NB4 (cell line): ENCODE data around the gene CTSD.

ENCODE experiments used
- POLR2A ChIP-seq: IDR thresholded peaks from 2 replicates; pipeline ENCODE4 v1.6.1; 2011; ENCODE audit warnings: mild to moderate bottlenecking; ENCODE audit not compliant: insufficient read length; ENCODE audit errors: extremely low read depth
- TF ChIP-seq, protein P1 (sequence below): IDR thresholded peaks from one replicate; pipeline ENCODE4 v1.5.1; 2012; ENCODE audit warnings: low read depth, low read length
- TF ChIP-seq, protein P2 (sequence below): IDR thresholded peaks from 2 replicates; pipeline ENCODE4 v1.6.1; 2011; ENCODE audit warnings: low read depth, low read length

DNA sequence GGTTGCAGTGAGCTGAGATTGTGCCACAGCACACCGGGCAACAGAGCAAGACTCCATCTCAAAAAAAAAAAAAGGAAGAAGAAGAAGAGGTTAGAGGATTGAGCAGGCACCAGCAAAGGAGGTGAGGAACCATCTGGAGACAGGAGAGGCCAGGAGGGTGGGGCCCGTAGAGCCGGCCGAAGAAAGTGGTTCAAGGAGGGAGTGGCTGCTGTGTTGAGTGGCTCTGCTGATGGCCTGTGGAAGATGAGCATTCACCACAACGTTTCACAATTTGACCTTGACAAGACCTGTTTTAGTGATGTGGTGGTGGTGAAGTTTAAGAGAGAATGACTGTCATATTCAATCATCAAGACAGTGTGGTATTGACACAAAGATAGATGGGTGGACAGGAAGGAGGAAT, 6.8 kb upstream of the CTSD start:
- TF ChIP-seq, protein P1, sequence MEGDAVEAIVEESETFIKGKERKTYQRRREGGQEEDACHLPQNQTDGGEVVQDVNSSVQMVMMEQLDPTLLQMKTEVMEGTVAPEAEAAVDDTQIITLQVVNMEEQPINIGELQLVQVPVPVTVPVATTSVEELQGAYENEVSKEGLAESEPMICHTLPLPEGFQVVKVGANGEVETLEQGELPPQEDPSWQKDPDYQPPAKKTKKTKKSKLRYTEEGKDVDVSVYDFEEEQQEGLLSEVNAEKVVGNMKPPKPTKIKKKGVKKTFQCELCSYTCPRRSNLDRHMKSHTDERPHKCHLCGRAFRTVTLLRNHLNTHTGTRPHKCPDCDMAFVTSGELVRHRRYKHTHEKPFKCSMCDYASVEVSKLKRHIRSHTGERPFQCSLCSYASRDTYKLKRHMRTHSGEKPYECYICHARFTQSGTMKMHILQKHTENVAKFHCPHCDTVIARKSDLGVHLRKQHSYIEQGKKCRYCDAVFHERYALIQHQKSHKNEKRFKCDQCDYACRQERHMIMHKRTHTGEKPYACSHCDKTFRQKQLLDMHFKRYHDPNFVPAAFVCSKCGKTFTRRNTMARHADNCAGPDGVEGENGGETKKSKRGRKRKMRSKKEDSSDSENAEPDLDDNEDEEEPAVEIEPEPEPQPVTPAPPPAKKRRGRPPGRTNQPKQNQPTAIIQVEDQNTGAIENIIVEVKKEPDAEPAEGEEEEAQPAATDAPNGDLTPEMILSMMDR: no peak
- no peak for TF ChIP-seq POLR2A
- TF ChIP-seq, protein P2, sequence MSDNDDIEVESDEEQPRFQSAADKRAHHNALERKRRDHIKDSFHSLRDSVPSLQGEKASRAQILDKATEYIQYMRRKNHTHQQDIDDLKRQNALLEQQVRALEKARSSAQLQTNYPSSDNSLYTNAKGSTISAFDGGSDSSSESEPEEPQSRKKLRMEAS: no peak
